IMR-90 (cell line): ENCODE measurements around the gene FBXO40. TPM values are rescaled to one million over a fixed set of nuclear protein-coding genes. Genes with fewer than 3 reads are reported as not detected.

Source experiments
- ATAC-seq: fragments of 200-7000 bp; cut with Tn5 transposase; 2 replicates; pipeline ENCODE4 v1.9.1; 2020; ENCODE audit warnings: low read depth, mild to moderate bottlenecking, moderate library complexity
- BruUV-seq: library from RNA; stranded (reverse); fragments of 400-500 nt; replicated peaks from 2 replicates; lab custom pipeline; 2021; lab: Mats Ljungman, UMichigan
- CTCF ChIA-PET: fragments of 300-600 bp; formaldehyde crosslinking; extraction: SDS; loops from one replicate; lab custom pipeline; 2021; ENCODE audit warnings: antibody characterized with exemption; lab: Yijun Ruan, JAX
- POLR2A ChIA-PET: fragments of 300-600 bp; sonication (Branson Sonifier 250); formaldehyde crosslinking; loops from one replicate; lab custom pipeline; 2022; ENCODE audit warnings: antibody characterized with exemption; ENCODE audit not compliant: unreplicated experiment; lab: Charles Lee
- DNase-seq: peaks from one replicate; pipeline ENCODE4 v3.0.0; 2013
- H2AFZ ChIP-seq: replicated peaks from 2 replicates; pipeline ENCODE3; 2013; ENCODE audit warnings: low read length, mild to moderate bottlenecking; ENCODE audit not compliant: poor library complexity
- H2AK5ac ChIP-seq: 2 replicates; pipeline ENCODE4 v1.6.1; 2013; ENCODE audit warnings: low read depth, low read length, inconsistent platforms
- H2AK9ac ChIP-seq: replicated peaks from 2 replicates; pipeline ENCODE3; 2013; ENCODE audit warnings: mild to moderate bottlenecking, low read depth, low read length, moderate library complexity; ENCODE audit not compliant: poor library complexity
- H2BK120ac ChIP-seq: 2 replicates; pipeline ENCODE4 v1.6.1; 2013; ENCODE audit warnings: low read depth, low read length, inconsistent platforms
- H2BK15ac ChIP-seq: 3 replicates; pipeline ENCODE4 v1.6.1; 2013; ENCODE audit warnings: low read depth, low read length, inconsistent platforms
- H2BK20ac ChIP-seq: 2 replicates; pipeline ENCODE4 v1.6.1; 2013; ENCODE audit warnings: low read depth, mild to moderate bottlenecking, inconsistent platforms, low read length, moderate library complexity
- H2BK5ac ChIP-seq: 2 replicates; pipeline ENCODE4 v1.6.1; 2013; ENCODE audit warnings: mild to moderate bottlenecking, low read depth, low read length, inconsistent platforms; ENCODE audit not compliant: poor library complexity, severe bottlenecking
- H3K14ac ChIP-seq: replicated peaks from 2 replicates; pipeline ENCODE4 v1.6.1; 2013; ENCODE audit warnings: low read depth, low read length, inconsistent platforms
- H3K18ac ChIP-seq: 2 replicates; pipeline ENCODE4 v1.6.1; 2013; ENCODE audit warnings: low read depth, low read length, control low read depth
- H3K23ac ChIP-seq: 2 replicates; pipeline ENCODE4 v1.6.1; 2013; ENCODE audit warnings: low read depth, low read length, inconsistent platforms
- H3K27ac ChIP-seq: 2 replicates; pipeline ENCODE4 v1.5.1; 2013; ENCODE audit warnings: mild to moderate bottlenecking, control low read depth, low read length; ENCODE audit not compliant: insufficient read depth
- H3K27me3 ChIP-seq: 2 replicates; pipeline ENCODE4 v1.6.1; 2013; ENCODE audit warnings: low read length; ENCODE audit not compliant: control insufficient read depth, insufficient read depth
- H3K36me3 ChIP-seq: 2 replicates; pipeline ENCODE4 v1.6.1; 2013; ENCODE audit warnings: low read length, mixed read lengths; ENCODE audit not compliant: control insufficient read depth, insufficient read depth
- H3K4ac ChIP-seq: 2 replicates; pipeline ENCODE4 v1.6.1; 2013; ENCODE audit warnings: low read depth, low read length, inconsistent platforms
- H3K4me1 ChIP-seq: 2 replicates; pipeline ENCODE4 v1.6.1; 2013; ENCODE audit warnings: low read length, mixed read lengths; ENCODE audit not compliant: control insufficient read depth, insufficient read depth
- H3K4me2 ChIP-seq: 2 replicates; pipeline ENCODE4 v1.6.1; 2013; ENCODE audit warnings: low read depth, mild to moderate bottlenecking, control low read depth, low read length, moderate library complexity
- H3K4me3 ChIP-seq: 2 replicates; pipeline ENCODE4 v1.5.1; 2013; ENCODE audit warnings: low read depth, mild to moderate bottlenecking, control low read depth, low read length, moderate library complexity; ENCODE audit not compliant: insufficient read depth
- H3K56ac ChIP-seq: 2 replicates; pipeline ENCODE4 v1.6.1; 2013; ENCODE audit warnings: low read length, inconsistent platforms; ENCODE audit not compliant: insufficient read depth; ENCODE audit errors: extremely low read depth
- H3K79me1 ChIP-seq, 2 experiments: 2 replicates each; pipeline ENCODE4 v1.6.1; 2013; ENCODE audit warnings: low read length in 2 of 2, inconsistent platforms in 1 of 2, low read depth in 1 of 2
- H3K9ac ChIP-seq: 2 replicates; pipeline ENCODE4 v1.6.1; 2013; ENCODE audit warnings: low read depth, low read length, control low read depth
- H3K9me1 ChIP-seq: 2 replicates; pipeline ENCODE4 v1.6.1; 2013; ENCODE audit warnings: low read length, inconsistent platforms; ENCODE audit not compliant: insufficient read depth
- H3K9me3 ChIP-seq: 2 replicates; pipeline ENCODE4 v1.6.1; 2013; ENCODE audit warnings: low read length; ENCODE audit not compliant: control insufficient read depth, insufficient read depth
- H4K20me1 ChIP-seq: 2 replicates; pipeline ENCODE4 v1.6.1; 2013; ENCODE audit warnings: low read length, inconsistent platforms; ENCODE audit not compliant: insufficient read depth
- H4K5ac ChIP-seq: 2 replicates; pipeline ENCODE4 v1.6.1; 2013; ENCODE audit warnings: mild to moderate bottlenecking, low read depth, low read length, control low read depth
- H4K8ac ChIP-seq, 2 experiments: 2 replicates each; pipeline ENCODE4 v1.6.1; 2013; ENCODE audit warnings: low read depth in 2 of 2, low read length in 2 of 2, control low read depth in 1 of 2, inconsistent platforms in 1 of 2
- H4K91ac ChIP-seq: 2 replicates; pipeline ENCODE4 v1.6.1; 2013; ENCODE audit warnings: low read depth, low read length, inconsistent platforms; ENCODE audit not compliant: insufficient read depth
- BHLHE40 ChIP-seq: fragments of 150-350 bp; IDR thresholded peaks from 2 replicates; pipeline ENCODE4 v1.6.1; 2016; ENCODE audit warnings: mild to moderate bottlenecking, low read depth, low read length
- CEBPB ChIP-seq: IDR thresholded peaks from 2 replicates; pipeline ENCODE4 v1.6.1; 2012; ENCODE audit warnings: low read depth, low read length, improper control_type of control experiment
- CHD1 ChIP-seq: IDR thresholded peaks from 2 replicates; pipeline ENCODE4 v1.6.1; 2012; ENCODE audit warnings: low read depth, low read length, improper control_type of control experiment
- CTCF ChIP-seq: conservative IDR thresholded peaks from 2 replicates; pipeline ENCODE4 v1.5.1; 2012; ENCODE audit warnings: mild to moderate bottlenecking, low read depth, low read length, improper control_type of control experiment
- FOS ChIP-seq: fragments of 150-350 bp; IDR thresholded peaks from 2 replicates; pipeline ENCODE4 v1.6.1; 2016; ENCODE audit warnings: low read depth, low read length
- MAFK ChIP-seq: IDR thresholded peaks from 2 replicates; pipeline ENCODE4 v1.6.1; 2012; ENCODE audit warnings: low read depth, low read length, improper control_type of control experiment
- MAZ ChIP-seq: IDR thresholded peaks from 2 replicates; pipeline ENCODE4 v1.6.1; 2012; ENCODE audit warnings: low read depth, mild to moderate bottlenecking, low read length, improper control_type of control experiment, moderate library complexity, borderline replicate concordance
- MXI1 ChIP-seq: IDR thresholded peaks from 2 replicates; pipeline ENCODE4 v1.6.1; 2012; ENCODE audit warnings: low read depth, mild to moderate bottlenecking, low read length, moderate library complexity, borderline replicate concordance
- NFE2L2 ChIP-seq: fragments of 150-350 bp; IDR thresholded peaks from 2 replicates; pipeline ENCODE4 v1.6.1; 2016; ENCODE audit warnings: low read depth, mild to moderate bottlenecking, low read length
- POLR2A ChIP-seq: IDR thresholded peaks from 2 replicates; pipeline ENCODE4 v1.6.1; 2012; ENCODE audit warnings: mild to moderate bottlenecking, low read depth, low read length
- RAD21 ChIP-seq: IDR thresholded peaks from 2 replicates; pipeline ENCODE4 v1.6.1; 2012; ENCODE audit warnings: low read length, improper control_type of control experiment
- RCOR1 ChIP-seq: IDR thresholded peaks from 2 replicates; pipeline ENCODE4 v1.6.1; 2012; ENCODE audit warnings: mild to moderate bottlenecking, low read length, improper control_type of control experiment; ENCODE audit not compliant: insufficient replicate concordance
- RFX5 ChIP-seq: IDR thresholded peaks from 2 replicates; pipeline ENCODE4 v1.8.0; 2012; ENCODE audit warnings: low read depth, mild to moderate bottlenecking, low read length, moderate library complexity
- WGBS, 2 experiments: methylation state at CpG; one replicate each; pipeline versions ENCODE4 v1.1.5 to v1.1.7; 2013; ENCODE audit warnings: missing lambda C conversion rate in 2 of 2; ENCODE audit not compliant: insufficient read length in 1 of 2; ENCODE audit errors: extremely low coverage in 2 of 2; 5-methylcytosine and 5-hydroxymethylcytosine counted together
- dilution Hi-C: fragments of 300-500 bp; cut with HindIII; formaldehyde crosslinking; loops from one replicate; pipeline ENCODE4 v1.14.3; 2018; ENCODE audit warnings: low sequenced_read_pairs; ENCODE audit not compliant: unreplicated experiment
- in situ Hi-C: fragments of 300-500 bp; cut with MboI; formaldehyde crosslinking; loops from 3 replicates; pipeline ENCODE4 v1.14.3; 2019; ENCODE audit warnings: low sequenced_read_pairs, inconsistent platforms, mixed read lengths
- intact Hi-C: fragments of 100-400 bp; cut with micrococcal nuclease; formaldehyde crosslinking; loops from 2 replicates; pipeline ENCODE4 v1.10.0; 2022
- polyA plus RNA-seq, 3 experiments: library from polyadenylated mRNA; depleted of rRNA; stranded (reverse); fragments of >200 nt; gene quantifications; 2 replicates each; pipeline ENCODE4 v1.2.3, GENCODE V29; 2012; ENCODE audit warnings: low replicate concordance in 1 of 3
- total RNA-seq: library from RNA; depleted of rRNA; stranded (reverse); fragments of >200 nt; gene quantifications from 2 replicates; pipeline ENCODE4 v1.2.3, GENCODE V29; 2012
- TF ChIP-seq, protein P1 (sequence below): fragments of 150-350 bp; IDR thresholded peaks from 2 replicates; pipeline ENCODE4 v1.6.1; 2017; ENCODE audit warnings: mild to moderate bottlenecking, antibody characterized with exemption, low read length, low read depth
- TF ChIP-seq, protein P2 (sequence below): fragments of 150-350 bp; IDR thresholded peaks from 2 replicates; pipeline ENCODE4 v1.6.1; 2016; ENCODE audit warnings: low read depth, mild to moderate bottlenecking, low read length, moderate library complexity, borderline replicate concordance

Gene FBXO40
- total and polyA plus RNA-seq, 2 of the 4 experiments (the other 2 are of a cell fraction), result not detected

- CTCF ChIA-PET, result no interaction called here
- Histone ChIP-seq H3K4me3 (no peak overlapping the region), H4K20me1 (no peaks in the 10 kb centered on the region), H2AK5ac (no peak overlapping the region), H3K56ac (no peak overlapping the region), H2BK5ac (no peak overlapping the region), H2BK120ac (no peak overlapping the region), H3K36me3 (no peaks in the 10 kb centered on the region), H2BK15ac (no peak overlapping the region), H3K4me2 (no peak overlapping the region), H3K9ac (no peak overlapping the region), H2BK20ac (no peak overlapping the region), H4K8ac (no peak overlapping the region), H3K79me1 (no peaks in the 10 kb centered on the region), H4K91ac (no peak overlapping the region), H3K14ac (no peak overlapping the region), H3K27me3 (peaks cover 2% of the 10 kb centered on the region; the same call in 1 of the 2 replicates), H3K4ac (no peak overlapping the region), H2AFZ (no peak overlapping the region), H2AK9ac (no peak overlapping the region), H3K9me1 (no peaks in the 10 kb centered on the region), H3K18ac (no peak overlapping the region), H3K4me1 (no peaks in the 10 kb centered on the region), H3K23ac (no peak overlapping the region), H3K27ac (no peak overlapping the region), H3K9me3 (no peaks in the 10 kb centered on the region), H4K5ac (no peak overlapping the region)
- in situ Hi-C loops (no loop called here), intact Hi-C loops (no loop called here), dilution Hi-C loops (no loop called here)
- BruUV-seq, result no TSS peak
- DNase-seq (no peak), ATAC-seq (no peak)
- POLR2A ChIA-PET, result no interaction called here
- whole genome bisulfite sequencing, 2 experiments, result 40% methylated on average over 1 of the region's 6 CpGs; no CpG with 5 or more reads in 1 of the 2 experiments
- TF ChIP-seq CHD1 (no peak), POLR2A (no peak), NFE2L2 (no peak), MAZ (no peak), RFX5 (no peak), CTCF (no peak), FOS (no peak), BHLHE40 (no peak), RAD21 (no peak), MAFK (no peak), CEBPB (no peak), MXI1 (no peak), RCOR1 (no peak)
- TF ChIP-seq, protein P1, sequence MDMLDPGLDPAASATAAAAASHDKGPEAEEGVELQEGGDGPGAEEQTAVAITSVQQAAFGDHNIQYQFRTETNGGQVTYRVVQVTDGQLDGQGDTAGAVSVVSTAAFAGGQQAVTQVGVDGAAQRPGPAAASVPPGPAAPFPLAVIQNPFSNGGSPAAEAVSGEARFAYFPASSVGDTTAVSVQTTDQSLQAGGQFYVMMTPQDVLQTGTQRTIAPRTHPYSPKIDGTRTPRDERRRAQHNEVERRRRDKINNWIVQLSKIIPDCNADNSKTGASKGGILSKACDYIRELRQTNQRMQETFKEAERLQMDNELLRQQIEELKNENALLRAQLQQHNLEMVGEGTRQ, result no peak
- TF ChIP-seq, protein P2, sequence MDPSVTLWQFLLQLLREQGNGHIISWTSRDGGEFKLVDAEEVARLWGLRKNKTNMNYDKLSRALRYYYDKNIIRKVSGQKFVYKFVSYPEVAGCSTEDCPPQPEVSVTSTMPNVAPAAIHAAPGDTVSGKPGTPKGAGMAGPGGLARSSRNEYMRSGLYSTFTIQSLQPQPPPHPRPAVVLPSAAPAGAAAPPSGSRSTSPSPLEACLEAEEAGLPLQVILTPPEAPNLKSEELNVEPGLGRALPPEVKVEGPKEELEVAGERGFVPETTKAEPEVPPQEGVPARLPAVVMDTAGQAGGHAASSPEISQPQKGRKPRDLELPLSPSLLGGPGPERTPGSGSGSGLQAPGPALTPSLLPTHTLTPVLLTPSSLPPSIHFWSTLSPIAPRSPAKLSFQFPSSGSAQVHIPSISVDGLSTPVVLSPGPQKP, result no peak
Observed at GRCh38 chr3:121621491-121621890, 28.3 kb downstream of the FBXO40 start.
